ENCODE results near the gene SUGCT. TPM values are rescaled to one million over a fixed set of nuclear protein-coding genes. Genes with fewer than 3 reads are reported as not detected.

Gene SUGCT
- total RNA-seq, 1 donor from 2014 or later = 9.8 TPM

DNA sequence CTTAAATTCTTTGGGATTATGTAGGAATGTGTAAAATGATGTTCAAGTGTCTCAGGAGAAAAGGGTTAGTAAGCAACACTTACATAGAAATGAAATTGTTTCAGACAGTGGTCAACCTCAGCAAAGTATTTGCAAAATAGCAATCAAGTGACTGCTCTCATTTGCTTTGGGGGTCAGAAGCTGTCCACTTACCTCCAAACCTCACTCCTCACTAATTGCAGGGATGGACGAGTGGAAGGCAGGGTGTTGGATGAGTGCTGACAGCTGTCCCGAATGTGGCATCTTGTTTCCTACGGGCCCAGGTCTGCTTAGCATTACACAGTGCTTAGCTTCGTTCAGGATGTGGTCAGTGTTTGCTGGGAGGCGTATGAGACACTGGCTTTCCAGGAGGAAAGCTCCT is 437.0 kb downstream of the SUGCT start:
- Histone ChIP-seq H3K27me3 (no peaks in the 10 kb centered on the region), H3K9me3 (peaks cover 0 to 2% of the 10 kb centered on the region in 2 donors), H3K27ac (no peak overlapping the region), H3K36me3 (no peaks in the 10 kb centered on the region), H3K4me1 (peaks cover 0 to 2% of the 10 kb centered on the region in 2 donors), H3K4me3 (no peak overlapping the region)
- DNase-seq (ENCODE audit: low spot score in 2 of 2) = no peak
- intact Hi-C loops (cut with DNase I) = no loop called here
- TF ChIP-seq CTCF (IDR thresholded peaks at IDR 0.05) = no peak

DNA sequence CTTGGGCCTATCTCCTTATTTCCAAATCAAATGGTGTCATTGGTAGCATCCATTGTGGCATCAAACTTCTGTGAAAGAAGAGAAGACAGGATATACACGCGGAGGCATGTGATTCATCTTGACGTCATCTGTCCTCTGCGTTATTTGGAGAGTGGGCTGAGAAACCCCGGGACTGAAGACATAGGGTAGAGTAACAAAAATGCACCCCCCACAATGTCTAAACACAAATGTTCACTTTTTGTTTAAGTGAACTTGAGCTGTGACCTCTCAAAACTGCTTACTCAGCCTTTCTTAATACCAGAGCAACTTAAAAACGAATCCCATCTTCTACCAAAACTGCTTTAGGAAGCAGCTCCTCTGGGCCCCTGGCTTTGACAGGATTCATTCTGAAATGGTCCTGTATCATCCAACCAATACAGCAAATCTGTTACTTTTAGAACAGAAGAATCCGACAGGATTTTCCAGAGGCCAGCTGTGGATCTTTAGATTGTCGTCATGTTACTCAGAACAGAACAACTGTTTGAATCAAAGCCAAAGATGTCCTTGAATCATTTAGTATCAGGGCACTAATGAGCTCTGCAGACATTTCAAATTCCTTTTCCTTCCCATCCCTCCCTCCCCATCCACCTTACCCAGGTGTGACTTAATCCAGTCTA is 438.1 kb downstream of the SUGCT start:
- H3K9me3 ChIP-seq = peaks cover 0 to 11% of the 10 kb centered on the region in 2 donors
- DNase-seq (ENCODE audit: low spot score in 2 of 2) = no peak
- H3K36me3 ChIP-seq = no peaks in the 10 kb centered on the region
- intact Hi-C loops (cut with DNase I) = no loop called here
- peaks cover 0 to 2% of the 10 kb centered on the region in 2 donors for H3K4me1 ChIP-seq
- no peak overlapping the region for H3K27ac ChIP-seq
- H3K27me3 ChIP-seq = no peaks in the 10 kb centered on the region
- H3K4me3 ChIP-seq = no peak overlapping the region
- no peak for TF ChIP-seq CTCF (IDR thresholded peaks at IDR 0.05)

- no peaks in the 10 kb centered on the region for H3K27me3 ChIP-seq
Observed at GRCh38 chr7:40579401-40579800, 444.6 kb downstream of the SUGCT start.

DNA sequence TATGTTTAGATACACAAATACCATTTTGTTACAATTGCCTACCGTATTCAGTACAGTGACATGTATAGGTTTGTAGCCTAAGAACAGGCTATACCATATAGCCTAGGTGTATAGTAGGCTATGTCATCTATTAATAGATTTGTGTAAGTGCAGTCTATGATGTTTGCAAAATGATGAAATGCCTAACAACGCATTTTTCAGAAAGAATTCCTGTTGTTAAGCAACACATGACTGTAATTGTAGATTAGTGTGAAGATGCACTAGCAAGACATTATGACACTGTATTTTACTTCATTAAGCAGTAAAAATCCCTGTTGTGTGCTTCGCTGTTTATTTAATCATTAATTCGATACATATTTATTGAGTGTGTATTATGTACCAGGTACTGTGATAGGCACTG is 446.0 kb downstream of the SUGCT start:
- peaks cover 0 to 11% of the 10 kb centered on the region in 2 donors for H3K9me3 ChIP-seq

More at GRCh38 chr7:40579401-40579800, 444.6 kb downstream of the SUGCT start:
- H3K4me3 ChIP-seq = no peak overlapping the region
- peaks cover 0 to 11% of the 10 kb centered on the region in 2 donors for H3K9me3 ChIP-seq
- H3K4me1 ChIP-seq = peaks cover 0 to 14% of the 10 kb centered on the region in 2 donors
- no peaks in the 10 kb centered on the region for H3K36me3 ChIP-seq
- no peak overlapping the region for H3K27ac ChIP-seq
- TF ChIP-seq CTCF (IDR thresholded peaks at IDR 0.05) = no peak
- DNase-seq (ENCODE audit: low spot score in 2 of 2) = no peak
- intact Hi-C loops (cut with DNase I) = no loop called here

DNA sequence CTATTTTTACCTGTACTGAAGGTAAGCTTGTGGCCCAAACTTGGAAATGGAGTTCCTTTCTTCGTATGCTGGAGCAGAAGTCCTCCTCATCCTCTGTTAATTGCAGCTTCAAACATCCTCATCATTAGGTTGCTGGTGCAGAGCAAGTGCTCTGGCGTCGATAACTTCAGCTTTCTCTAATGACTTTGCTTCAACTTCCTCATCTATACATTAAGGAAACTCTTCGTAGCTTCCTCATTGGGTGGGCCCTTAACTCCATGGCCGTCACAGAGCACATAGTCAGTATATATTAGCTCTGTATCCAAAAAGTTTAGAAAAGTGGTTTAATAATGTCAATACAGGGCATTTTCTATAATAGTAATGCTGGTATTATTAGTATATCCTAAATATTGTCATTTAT is 447.7 kb downstream of the SUGCT start:
- Histone ChIP-seq H3K27ac (peak overlapping the region in 1 of 2 donors; percentile 67), H3K4me3 (no peak overlapping the region), H3K4me1 (peaks cover 0 to 22% of the 10 kb centered on the region in 2 donors), H3K27me3 (no peaks in the 10 kb centered on the region), H3K9me3 (peaks cover 0 to 2% of the 10 kb centered on the region in 2 donors), H3K36me3 (no peaks in the 10 kb centered on the region)
- no peak for DNase-seq (ENCODE audit: low spot score in 2 of 2)
- no peak for TF ChIP-seq CTCF (IDR thresholded peaks at IDR 0.05)
- intact Hi-C loops (cut with DNase I) = no loop called here

More for the DNA sequence above, 446.0 kb downstream of the SUGCT start:
- no peak overlapping the region for H3K4me3 ChIP-seq
- no peaks in the 10 kb centered on the region for H3K27me3 ChIP-seq
- H3K36me3 ChIP-seq = no peaks in the 10 kb centered on the region
- peaks cover 0 to 18% of the 10 kb centered on the region in 2 donors for H3K4me1 ChIP-seq
- no peak for TF ChIP-seq CTCF (IDR thresholded peaks at IDR 0.05)
- no peak for DNase-seq (ENCODE audit: low spot score in 2 of 2)
- no peak overlapping the region for H3K27ac ChIP-seq
- intact Hi-C loops (cut with DNase I) = no loop called here
